DOHH2 (cell line): ENCODE results near the gene TP53I11.

Experiments
- H3F3A ChIP-seq: fragments of 200-600 bp; sonication (generic), shearing (Covaris generic); 2 replicates; pipeline ENCODE4 v1.6.0; 2016; ENCODE audit warnings: antibody characterized with exemption, mild to moderate bottlenecking; ENCODE audit not compliant: control insufficient read depth, insufficient read depth
- H3K27ac ChIP-seq: fragments of 200-600 bp; sonication (generic); 2 replicates; pipeline ENCODE4 v1.5.1; 2014; ENCODE audit warnings: low read depth, mild to moderate bottlenecking, low read length, moderate library complexity
- H3K27me3 ChIP-seq: fragments of 200-600 bp; sonication (generic); 2 replicates; pipeline ENCODE4 v1.6.1; 2014; ENCODE audit warnings: mild to moderate bottlenecking, low read length, mixed read lengths; ENCODE audit not compliant: control insufficient read depth
- H3K36me3 ChIP-seq: fragments of 200-600 bp; sonication (generic); 2 replicates; pipeline ENCODE4 v1.6.1; 2014; ENCODE audit warnings: mild to moderate bottlenecking, low read length, moderate library complexity, mixed read lengths; ENCODE audit not compliant: control insufficient read depth
- H3K4me1 ChIP-seq: fragments of 200-600 bp; sonication (generic); 2 replicates; pipeline ENCODE4 v1.6.1; 2014; ENCODE audit warnings: mild to moderate bottlenecking, low read length, mixed read lengths; ENCODE audit not compliant: control insufficient read depth
- H3K4me2 ChIP-seq: fragments of 200-600 bp; sonication (generic); 2 replicates; pipeline ENCODE4 v1.6.0; 2014; ENCODE audit warnings: mild to moderate bottlenecking, low read length, moderate library complexity
- H3K4me3 ChIP-seq: fragments of 200-600 bp; sonication (generic); 2 replicates; pipeline ENCODE4 v1.5.1; 2014; ENCODE audit warnings: mild to moderate bottlenecking, low read length, mixed read lengths
- H3K79me2 ChIP-seq: fragments of 200-600 bp; sonication (generic); 2 replicates; pipeline ENCODE4 v1.6.1; 2014; ENCODE audit warnings: mild to moderate bottlenecking, low read length, mixed read lengths; ENCODE audit not compliant: control insufficient read depth
- H3K9me2 ChIP-seq: fragments of 200-600 bp; sonication (generic); replicated peaks from 2 replicates; pipeline ENCODE4 v1.6.1; 2014; ENCODE audit warnings: mild to moderate bottlenecking, low read length, mixed read lengths; ENCODE audit not compliant: control insufficient read depth
- H3K9me3 ChIP-seq: fragments of 200-600 bp; sonication (generic); 2 replicates; pipeline ENCODE4 v1.6.1; 2014; ENCODE audit warnings: antibody characterized with exemption, low read length, mixed read lengths; ENCODE audit not compliant: control insufficient read depth, insufficient read depth
- H4K20me1 ChIP-seq: fragments of 200-600 bp; sonication (generic); 2 replicates; pipeline ENCODE4 v1.6.0; 2014; ENCODE audit warnings: low read depth, mild to moderate bottlenecking, antibody characterized with exemption, low read length, moderate library complexity; ENCODE audit not compliant: control insufficient read depth, insufficient read depth
- EZH2phosphoT487 ChIP-seq: fragments of 200-600 bp; sonication (generic); IDR thresholded peaks from 2 replicates; pipeline ENCODE4 v1.6.1; 2017; ENCODE audit warnings: borderline replicate concordance, mild to moderate bottlenecking, antibody characterized with exemption, low read length, moderate library complexity, mixed read lengths
- TF ChIP-seq, protein P1 (sequence below): fragments of 200-600 bp; sonication (generic); IDR thresholded peaks from one replicate; pipeline ENCODE4 v1.5.1; 2014; ENCODE audit warnings: antibody characterized with exemption, mild to moderate bottlenecking, low read depth, low read length; ENCODE audit not compliant: poor library complexity, severe bottlenecking

Gene TP53I11

GRCh38 chr11:44997566-44997965 is 46.9 kb upstream of the TP53I11 start:
- Histone ChIP-seq H3K79me2 (no peaks in the 10 kb centered on the region), H3K27ac (no peak overlapping the region), H3K4me2 (no peak overlapping the region), H3K27me3 (peaks cover 22% of the 10 kb centered on the region; the same call in 1 of the 2 replicates), H3K36me3 (no peaks in the 10 kb centered on the region), H4K20me1 (no peaks in the 10 kb centered on the region), H3K9me3 (no peaks in the 10 kb centered on the region), H3K4me1 (no peaks in the 10 kb centered on the region), H3K4me3 (no peak overlapping the region), H3F3A (no peaks in the 10 kb centered on the region), H3K9me2 (no peaks in the 10 kb centered on the region)
- TF ChIP-seq EZH2phosphoT487: no peak
- TF ChIP-seq, protein P1, sequence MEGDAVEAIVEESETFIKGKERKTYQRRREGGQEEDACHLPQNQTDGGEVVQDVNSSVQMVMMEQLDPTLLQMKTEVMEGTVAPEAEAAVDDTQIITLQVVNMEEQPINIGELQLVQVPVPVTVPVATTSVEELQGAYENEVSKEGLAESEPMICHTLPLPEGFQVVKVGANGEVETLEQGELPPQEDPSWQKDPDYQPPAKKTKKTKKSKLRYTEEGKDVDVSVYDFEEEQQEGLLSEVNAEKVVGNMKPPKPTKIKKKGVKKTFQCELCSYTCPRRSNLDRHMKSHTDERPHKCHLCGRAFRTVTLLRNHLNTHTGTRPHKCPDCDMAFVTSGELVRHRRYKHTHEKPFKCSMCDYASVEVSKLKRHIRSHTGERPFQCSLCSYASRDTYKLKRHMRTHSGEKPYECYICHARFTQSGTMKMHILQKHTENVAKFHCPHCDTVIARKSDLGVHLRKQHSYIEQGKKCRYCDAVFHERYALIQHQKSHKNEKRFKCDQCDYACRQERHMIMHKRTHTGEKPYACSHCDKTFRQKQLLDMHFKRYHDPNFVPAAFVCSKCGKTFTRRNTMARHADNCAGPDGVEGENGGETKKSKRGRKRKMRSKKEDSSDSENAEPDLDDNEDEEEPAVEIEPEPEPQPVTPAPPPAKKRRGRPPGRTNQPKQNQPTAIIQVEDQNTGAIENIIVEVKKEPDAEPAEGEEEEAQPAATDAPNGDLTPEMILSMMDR: no peak

GRCh38 chr11:44994753-44995152 is 44.1 kb upstream of the TP53I11 start:
- H3K36me3 ChIP-seq: no peaks in the 10 kb centered on the region
- H3K4me3 ChIP-seq: no peak overlapping the region
- 0 out of 2 replicates have a peak, but pooled peaks cover 6% of the 10 kb centered on the region for H3K27me3 ChIP-seq
- no peak overlapping the region for H3K4me2 ChIP-seq
- no peak overlapping the region for H3K27ac ChIP-seq
- no peaks in the 10 kb centered on the region for H4K20me1 ChIP-seq
- H3K9me3 ChIP-seq: no peaks in the 10 kb centered on the region
- no peaks in the 10 kb centered on the region for H3K9me2 ChIP-seq
- H3K4me1 ChIP-seq: no peaks in the 10 kb centered on the region
- H3K79me2 ChIP-seq: no peaks in the 10 kb centered on the region
- no peaks in the 10 kb centered on the region for H3F3A ChIP-seq
- no peak for TF ChIP-seq EZH2phosphoT487
- TF ChIP-seq, protein P1: peak; percentile 9

DNA sequence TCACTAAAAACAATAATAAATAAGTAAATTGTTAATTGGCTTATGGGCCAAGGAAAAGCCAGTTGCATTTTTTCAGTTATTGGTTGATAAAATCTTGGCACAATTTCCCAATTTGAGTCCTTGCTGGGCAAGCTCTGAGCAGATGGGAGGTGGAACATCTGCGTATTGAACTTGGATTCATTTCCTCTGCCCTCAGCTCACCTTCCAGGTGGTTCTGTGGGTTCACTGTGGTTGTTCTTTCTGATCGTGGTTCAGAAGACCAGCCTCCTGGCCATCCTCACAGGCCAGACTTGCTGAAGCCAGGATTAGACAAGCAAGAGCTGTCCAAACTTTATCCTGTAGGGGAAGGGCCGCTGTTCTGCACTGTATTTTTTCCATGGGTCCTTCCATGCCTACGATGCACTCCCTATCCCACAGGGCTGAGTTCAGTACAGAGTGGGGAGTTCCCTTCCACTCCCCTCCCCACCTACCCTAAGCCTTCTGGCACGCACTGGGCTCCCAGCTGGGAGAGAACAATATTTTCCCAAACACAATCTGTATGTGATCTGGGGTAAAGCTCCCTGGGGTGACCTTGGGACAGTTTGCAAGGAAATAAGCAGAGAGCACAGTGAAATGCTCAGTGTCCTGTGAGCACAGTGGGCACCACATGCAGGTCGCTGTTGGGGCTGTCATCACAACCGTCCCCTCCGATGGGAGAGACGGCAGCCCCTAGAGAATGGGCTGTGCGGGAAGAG is 43.5 kb upstream of the TP53I11 start:
- Histone ChIP-seq H3K9me2 (no peaks in the 10 kb centered on the region), H3K79me2 (no peaks in the 10 kb centered on the region), H3K27me3 (0 out of 2 replicates have a peak, but pooled peaks cover 6% of the 10 kb centered on the region), H3K4me1 (no peaks in the 10 kb centered on the region), H3K4me3 (no peak overlapping the region), H3K27ac (no peak overlapping the region), H3K36me3 (no peaks in the 10 kb centered on the region), H3F3A (no peaks in the 10 kb centered on the region), H4K20me1 (no peaks in the 10 kb centered on the region), H3K9me3 (no peaks in the 10 kb centered on the region), H3K4me2 (no peak overlapping the region)
- TF ChIP-seq, protein P1: no peak
- TF ChIP-seq EZH2phosphoT487: no peak
